DMS114 treated with DMSO at 0.1 percent for 48 hours (cell line): ENCODE results near the gene SP7.
"Not testable (repeated sequence)": the region's sequence is repeated elsewhere in the genome, so short reads cannot be mapped to it uniquely, and the experiment has no call there.

ENCODE experiments used
- DNase-seq: peaks from one replicate; lab custom pipeline; 2025; ENCODE audit not compliant: unreplicated experiment; lab: John Stamatoyannopoulos, UW

Gene SP7

GRCh38 chr12:53347905-53348304, 11.8 kb upstream of the SP7 start:
- DNase-seq, result no peak

GRCh38 chr12:53346491-53346890, 10.3 kb upstream of the SP7 start:
- DNase-seq, result no peak

- DNase-seq, result no peak
Measured at GRCh38 chr12:53345486-53346188, 9.5 kb upstream of the SP7 start.

- peak; percentile 64 for DNase-seq
Measured at GRCh38 chr12:53344824-53345485, 8.8 kb upstream of the SP7 start.

- no peak for DNase-seq
Measured at GRCh38 chr12:53344487-53344823, 8.3 kb upstream of the SP7 start.

GRCh38 chr12:53343969-53344368, 7.8 kb upstream of the SP7 start:
- no peak for DNase-seq

GRCh38 chr12:53343449-53343848, 7.3 kb upstream of the SP7 start:
- no peak for DNase-seq

- DNase-seq, result no peak
Measured at GRCh38 chr12:53340398-53340797, 4.2 kb upstream of the SP7 start.

- DNase-seq, result no peak
Measured at GRCh38 chr12:53338916-53339315, 2.8 kb upstream of the SP7 start.

GRCh38 chr12:53338017-53338416, 1.9 kb upstream of the SP7 start:
- DNase-seq, result no peak

GRCh38 chr12:53334822-53335221, 1.3 kb downstream of the SP7 start:
- no peak for DNase-seq

- no peak for DNase-seq
Measured at GRCh38 chr12:53333845-53334244, 2.3 kb downstream of the SP7 start.

- no peak for DNase-seq
Measured at GRCh38 chr12:53333289-53333688, 2.9 kb downstream of the SP7 start.

GRCh38 chr12:53332744-53333143, 3.4 kb downstream of the SP7 start:
- no peak for DNase-seq

GRCh38 chr12:53332339-53332738, 3.8 kb downstream of the SP7 start:
- not testable (repeated sequence) for DNase-seq

GRCh38 chr12:53330671-53331070, 5.5 kb downstream of the SP7 start:
- no peak for DNase-seq

GRCh38 chr12:53328043-53328435, 8.1 kb downstream of the SP7 start:
- no peak for DNase-seq

GRCh38 chr12:53327435-53328042, 8.6 kb downstream of the SP7 start:
- no peak for DNase-seq

GRCh38 chr12:53326460-53327185, 9.5 kb downstream of the SP7 start:
- no peak for DNase-seq

- DNase-seq, result no peak
Measured at GRCh38 chr12:53325511-53326061, 10.6 kb downstream of the SP7 start.

- peak; percentile 79 for DNase-seq
Measured at GRCh38 chr12:53324779-53325510, 11.2 kb downstream of the SP7 start.
